Stimulated activated CD8-positive, alpha-beta memory T cell treated with anti-CD3 and anti-CD28 coated beads, Interleukin-2, amount 100 ng/mL, for 1 hour (primary cell): Measurements from ENCODE around the gene AK3.

Source experiments
- DNase-seq, 2 donors: peaks; one replicate each; pipeline ENCODE4 v3.0.0-alpha.2; 2020; ENCODE audit warnings: low read depth in 2 of 2

AK3 gene

GRCh38 chr9:4748612-4749011 lies 7.6 kb upstream of the AK3 start:
- no peak for DNase-seq

- no peak for DNase-seq
Observed at GRCh38 chr9:4746278-4747030, 5.5 kb upstream of the AK3 start.

DNA sequence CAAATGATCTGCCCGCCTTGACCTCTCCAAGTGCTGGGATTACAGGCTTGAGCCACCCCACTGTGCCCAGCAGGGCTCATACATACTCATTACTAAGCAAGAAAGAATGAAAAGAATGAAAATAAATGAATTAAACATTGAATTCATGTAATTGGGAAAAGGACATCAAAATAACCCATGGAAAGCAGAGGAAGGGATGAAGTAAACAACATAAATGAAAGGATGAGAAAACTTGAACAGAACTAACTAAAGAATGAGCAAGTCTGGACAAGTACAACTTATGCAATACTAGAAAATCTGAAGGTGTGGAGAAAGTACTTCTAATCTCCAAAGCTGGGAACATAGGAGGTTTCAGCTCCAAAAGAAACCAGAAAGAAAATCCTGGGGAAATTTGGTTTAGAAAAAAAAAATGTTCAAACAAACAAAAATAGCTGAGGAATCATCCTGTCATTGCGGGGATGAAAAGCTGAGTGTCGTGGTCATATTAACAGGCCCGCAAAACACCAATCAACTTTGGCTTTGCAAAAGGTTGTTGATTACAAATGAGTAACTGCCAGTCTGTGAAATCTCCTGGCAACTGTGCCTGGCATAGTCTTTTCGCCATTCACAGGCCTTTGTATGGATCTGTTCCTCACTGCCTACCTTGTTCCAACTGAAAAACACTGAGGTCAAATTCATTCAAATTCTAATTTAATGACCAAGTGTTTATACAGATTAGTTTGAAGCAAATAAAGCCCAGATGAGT lies 2.3 kb upstream of the AK3 start:
- DNase-seq = no peak

DNA sequence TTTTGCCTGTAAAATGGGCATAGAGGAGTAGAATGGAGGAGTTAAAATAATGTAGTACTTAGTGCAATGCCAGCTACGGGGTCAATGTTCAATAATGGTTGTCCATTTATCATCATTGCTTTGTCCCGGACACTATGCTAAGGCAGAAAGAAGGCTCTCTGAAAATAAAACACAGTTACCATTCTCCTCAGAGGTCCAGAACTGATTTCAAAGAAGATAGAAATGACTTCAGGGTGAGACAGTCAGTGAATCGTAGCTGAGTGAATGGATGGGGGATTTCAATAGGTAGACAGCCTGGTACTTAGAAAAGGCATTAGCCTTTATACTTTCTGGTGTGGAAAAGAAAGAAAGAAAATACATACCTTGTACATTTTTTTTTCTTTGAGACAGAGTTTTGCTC lies 1.2 kb upstream of the AK3 start:
- no peak for DNase-seq

- no peak for DNase-seq
Observed at GRCh38 chr9:4741365-4742089, 525 bp upstream of the AK3 start.

DNA sequence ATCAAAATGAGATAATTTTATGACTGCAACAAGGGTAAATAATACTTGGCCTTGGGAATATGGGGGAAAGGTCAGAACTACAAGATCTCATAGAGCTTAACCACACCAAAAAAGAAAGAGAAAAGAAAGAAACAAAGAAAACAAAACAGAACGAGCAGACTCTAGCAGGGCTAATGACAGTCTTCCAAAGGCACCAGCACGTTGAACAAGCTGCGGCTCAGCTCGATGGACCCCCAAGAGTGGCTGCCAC lies 689 bp downstream of the AK3 start:
- no peak for DNase-seq

GRCh38 chr9:4739587-4740387 lies 1.2 kb downstream of the AK3 start:
- DNase-seq = no peak

GRCh38 chr9:4738866-4739586 lies 2.0 kb downstream of the AK3 start:
- no peak for DNase-seq

DNA sequence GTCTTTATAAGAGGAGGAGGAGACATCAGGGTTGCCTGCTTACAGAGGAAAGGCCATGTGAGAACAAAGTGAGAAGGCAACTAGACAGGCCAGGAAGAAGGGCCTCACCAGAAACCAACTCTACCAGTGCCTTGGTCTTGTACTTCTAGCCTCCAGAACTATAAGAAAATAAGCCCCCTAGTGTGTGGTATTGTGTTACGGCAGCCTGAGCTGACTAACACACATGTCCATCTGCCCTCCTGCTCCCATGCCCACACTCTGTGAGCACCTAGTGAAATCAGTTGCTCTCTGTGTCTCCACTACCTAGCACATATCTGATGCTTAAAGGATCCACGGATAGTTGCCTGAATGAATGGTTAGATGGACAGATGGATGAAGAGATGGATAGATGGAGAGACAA lies 6.9 kb downstream of the AK3 start:
- DNase-seq = no peak

DNA sequence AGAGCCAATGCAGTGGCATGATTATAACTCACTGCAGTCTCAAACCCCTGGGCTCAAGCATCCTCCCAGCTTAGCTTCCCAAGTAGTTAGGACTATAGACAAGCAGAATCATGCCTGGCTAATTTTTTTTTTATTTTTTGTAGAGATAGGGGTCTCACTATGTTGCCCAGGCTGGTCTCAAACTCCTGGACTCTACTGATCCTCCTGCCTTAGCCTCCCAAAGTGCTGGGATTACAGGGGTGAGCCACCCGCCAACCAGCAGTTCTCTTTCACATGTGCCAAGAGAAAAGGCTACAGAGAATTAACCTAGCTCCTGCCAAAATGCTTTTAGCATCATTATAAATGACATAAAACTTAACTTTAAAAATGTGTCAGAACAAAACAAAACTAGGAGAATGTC lies 8.1 kb downstream of the AK3 start:
- DNase-seq = no peak

- no peak for DNase-seq
Observed at GRCh38 chr9:4727593-4727992, 13.4 kb downstream of the AK3 start.

- DNase-seq = no peak
Observed at GRCh38 chr9:4725706-4726442, 15.1 kb downstream of the AK3 start.

DNA sequence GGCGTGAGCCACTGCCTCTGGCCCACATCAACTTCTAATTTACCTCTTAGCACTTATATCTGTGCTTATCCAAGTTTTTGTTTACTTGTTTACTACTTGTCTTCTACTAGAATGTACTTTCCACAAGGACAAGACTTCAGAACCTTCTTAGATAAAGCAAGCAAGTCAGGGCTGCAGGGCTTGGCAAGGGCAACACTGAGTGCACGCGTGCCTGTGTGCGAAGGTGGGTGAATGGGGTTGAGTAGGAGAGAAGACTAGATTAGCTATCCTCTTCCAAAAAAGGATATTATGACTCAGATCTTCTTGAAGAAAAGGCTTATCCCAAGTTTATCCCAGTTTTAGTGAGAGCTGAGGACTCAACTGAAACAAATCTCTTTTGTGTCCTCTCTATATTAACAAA lies 19.3 kb downstream of the AK3 start:
- DNase-seq = no peak

DNA sequence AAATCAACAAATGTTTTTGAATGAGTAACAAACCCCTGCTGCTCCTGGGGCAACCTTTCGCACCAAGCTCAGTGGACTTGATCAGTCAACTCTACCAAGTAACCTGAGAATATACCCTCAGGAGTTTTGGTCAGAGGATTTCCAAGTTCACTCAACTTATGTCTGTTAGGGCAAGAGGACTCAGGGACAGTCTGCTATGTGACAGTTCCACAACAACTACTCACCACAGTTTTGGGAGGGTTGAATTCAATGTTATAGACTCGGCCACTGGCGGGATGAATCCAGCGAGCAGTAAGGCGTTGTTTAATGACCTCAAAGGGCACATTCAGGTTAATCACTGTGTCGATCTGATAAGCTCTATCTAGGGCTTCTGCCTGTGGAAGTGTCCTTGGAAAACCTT lies 22.1 kb downstream of the AK3 start:
- DNase-seq = no peak

DNA sequence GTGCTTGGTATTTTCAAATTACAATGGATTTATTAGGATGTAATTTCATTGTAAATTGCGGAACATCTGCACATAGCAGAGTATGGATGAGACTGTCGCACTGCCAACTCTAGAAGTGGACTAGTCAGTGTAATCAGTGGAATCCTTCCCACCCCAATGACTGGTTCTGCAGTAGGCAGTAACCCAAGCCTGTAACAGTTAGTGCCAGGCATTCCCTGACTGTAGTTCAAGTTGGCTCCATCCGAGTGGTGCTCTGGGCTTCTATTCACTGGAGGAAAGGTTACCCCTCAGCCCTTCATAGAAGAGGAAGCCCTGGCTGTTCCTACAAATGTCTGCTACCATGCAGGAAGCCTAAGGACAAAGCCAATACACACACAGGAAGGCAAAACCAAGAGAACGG lies 23.2 kb downstream of the AK3 start:
- no peak for DNase-seq

DNA sequence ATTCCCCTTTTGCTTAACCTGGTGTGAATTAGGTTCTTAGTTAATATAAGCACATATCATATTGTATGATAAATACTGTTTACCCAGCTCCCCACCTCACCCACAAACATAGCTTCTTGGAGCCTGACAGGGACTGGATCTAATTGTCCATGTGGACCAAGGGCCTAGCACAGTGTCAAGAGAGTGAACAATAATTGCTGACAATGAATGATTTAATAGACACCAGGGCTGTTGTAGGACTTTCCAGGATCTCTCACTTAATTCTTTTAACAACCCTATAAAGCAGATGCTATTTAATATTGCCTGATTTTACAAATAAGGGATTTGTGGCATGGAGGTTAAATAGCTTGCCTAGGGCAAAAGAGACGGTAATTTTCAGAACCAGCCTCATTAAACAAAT lies 24.8 kb downstream of the AK3 start:
- no peak for DNase-seq

DNA sequence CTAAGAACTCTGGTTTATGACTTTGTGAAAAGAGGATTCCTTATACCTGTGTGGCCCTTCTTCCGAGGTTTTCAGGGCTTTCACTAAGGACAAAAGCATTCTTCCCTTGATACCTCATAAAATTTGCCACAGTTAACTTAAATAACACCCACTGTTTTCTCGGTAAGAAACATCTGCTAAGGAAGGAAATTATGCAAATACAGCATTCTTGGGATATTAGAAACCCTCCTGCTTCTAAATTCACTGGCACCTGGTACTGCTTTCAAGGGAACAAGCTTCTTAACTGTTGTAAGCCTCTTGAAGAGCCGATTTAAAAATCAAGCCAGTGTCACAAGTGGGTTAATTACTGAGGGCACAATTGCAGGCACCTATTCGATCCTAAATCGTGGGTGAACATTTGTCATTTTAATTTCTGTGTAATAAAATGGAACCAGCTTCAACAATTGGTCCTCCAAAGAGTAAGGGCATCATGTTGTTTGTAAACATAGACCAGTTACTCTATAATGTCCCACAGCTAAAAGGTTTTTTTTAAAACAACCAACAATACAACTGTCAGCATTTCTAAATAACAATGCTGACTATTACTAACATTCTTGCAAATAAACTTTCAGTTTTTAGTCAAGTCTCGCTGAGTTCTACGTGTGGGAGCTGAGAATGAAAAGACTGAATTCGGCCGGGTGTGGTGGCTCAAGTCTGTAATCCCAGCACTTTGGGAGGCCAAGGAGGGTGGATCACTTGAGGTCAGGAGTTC lies 26.6 kb downstream of the AK3 start:
- DNase-seq = no peak

- DNase-seq = no peak
Observed at GRCh38 chr9:4713849-4714248, 27.2 kb downstream of the AK3 start.

- no peak for DNase-seq
Observed at GRCh38 chr9:4709380-4709779, 31.6 kb downstream of the AK3 start.

DNA sequence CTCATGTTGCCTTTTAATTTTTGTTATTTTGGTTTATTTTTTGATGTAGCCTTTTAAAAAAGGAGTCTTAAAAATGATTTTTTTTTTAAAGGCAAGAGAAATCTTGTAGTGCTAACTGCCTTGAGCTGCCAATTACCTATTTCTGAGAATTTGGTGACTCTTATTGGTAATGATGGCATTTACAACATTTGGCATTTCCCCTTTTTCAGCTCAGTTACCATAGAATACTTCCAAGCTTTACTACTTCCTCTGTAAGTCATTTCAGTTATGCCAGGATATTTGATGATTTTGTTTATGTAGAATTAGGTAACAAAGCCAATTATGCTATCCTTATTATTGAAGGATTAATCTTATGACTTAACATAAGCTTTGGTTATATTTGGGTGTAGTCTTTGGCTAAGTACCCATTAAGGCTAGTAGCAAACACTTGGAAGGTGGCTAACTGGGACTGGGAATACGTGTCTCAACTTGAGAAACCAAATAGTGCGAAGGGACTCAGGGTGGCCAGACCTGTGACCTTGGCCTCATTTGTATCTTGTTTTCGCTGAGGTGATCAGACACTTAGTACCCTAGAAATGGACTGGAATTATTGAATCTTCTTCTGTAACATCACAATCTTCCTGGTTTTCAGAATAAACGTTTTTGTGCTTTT lies 33.9 kb downstream of the AK3 start:
- DNase-seq = no peak
